ENCODE measurements around the gene ARID3A.
A peak's percentile ranks its signal among the peaks of the same experiment; 100 is the strongest.

Gene ARID3A

DNA sequence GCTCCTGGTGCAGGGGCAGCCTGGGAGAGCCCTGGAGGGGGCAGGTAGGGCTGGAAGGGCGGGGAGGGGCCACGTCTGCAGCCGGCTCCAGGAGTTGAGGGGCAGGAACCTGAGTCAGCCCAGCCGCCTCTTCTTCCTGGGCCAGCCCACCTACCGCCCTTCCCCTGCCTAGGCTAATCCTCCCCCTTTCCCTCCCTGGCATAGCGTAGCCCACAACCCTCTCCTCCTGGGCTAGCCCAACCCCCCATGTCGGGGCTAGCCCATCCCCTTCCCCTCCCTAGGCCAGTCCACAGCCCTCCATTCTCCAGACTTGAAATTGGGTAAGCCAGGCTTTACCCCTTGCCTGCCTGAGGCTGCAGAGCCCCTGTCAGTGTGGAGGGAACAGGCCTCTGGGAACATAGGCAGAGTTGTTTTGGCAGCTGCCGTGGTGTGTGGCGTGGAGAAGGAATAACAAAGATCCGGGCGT lies 37.7 kb downstream of the ARID3A start:
- no peak for DNase-seq (ENCODE audit: low spot score)

DNA sequence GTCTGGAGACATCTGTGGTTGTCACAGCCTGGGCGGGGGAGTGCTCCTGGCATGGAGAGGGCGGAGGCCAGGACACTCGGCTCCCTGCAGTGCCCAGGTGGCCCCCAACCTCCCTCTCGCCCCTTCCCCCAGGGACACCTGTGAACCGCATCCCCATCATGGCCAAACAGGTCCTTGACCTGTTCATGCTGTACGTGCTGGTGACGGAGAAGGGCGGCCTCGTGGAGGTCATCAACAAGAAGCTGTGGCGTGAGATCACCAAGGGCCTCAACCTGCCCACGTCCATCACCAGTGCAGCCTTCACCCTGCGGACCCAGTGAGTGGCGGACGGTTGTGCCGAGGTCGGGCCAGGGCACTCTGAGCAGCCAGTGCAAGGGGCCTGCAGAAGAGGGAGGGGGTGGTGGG lies 38.3 kb downstream of the ARID3A start:
- DNase-seq (ENCODE audit: low spot score), result no peak

DNA sequence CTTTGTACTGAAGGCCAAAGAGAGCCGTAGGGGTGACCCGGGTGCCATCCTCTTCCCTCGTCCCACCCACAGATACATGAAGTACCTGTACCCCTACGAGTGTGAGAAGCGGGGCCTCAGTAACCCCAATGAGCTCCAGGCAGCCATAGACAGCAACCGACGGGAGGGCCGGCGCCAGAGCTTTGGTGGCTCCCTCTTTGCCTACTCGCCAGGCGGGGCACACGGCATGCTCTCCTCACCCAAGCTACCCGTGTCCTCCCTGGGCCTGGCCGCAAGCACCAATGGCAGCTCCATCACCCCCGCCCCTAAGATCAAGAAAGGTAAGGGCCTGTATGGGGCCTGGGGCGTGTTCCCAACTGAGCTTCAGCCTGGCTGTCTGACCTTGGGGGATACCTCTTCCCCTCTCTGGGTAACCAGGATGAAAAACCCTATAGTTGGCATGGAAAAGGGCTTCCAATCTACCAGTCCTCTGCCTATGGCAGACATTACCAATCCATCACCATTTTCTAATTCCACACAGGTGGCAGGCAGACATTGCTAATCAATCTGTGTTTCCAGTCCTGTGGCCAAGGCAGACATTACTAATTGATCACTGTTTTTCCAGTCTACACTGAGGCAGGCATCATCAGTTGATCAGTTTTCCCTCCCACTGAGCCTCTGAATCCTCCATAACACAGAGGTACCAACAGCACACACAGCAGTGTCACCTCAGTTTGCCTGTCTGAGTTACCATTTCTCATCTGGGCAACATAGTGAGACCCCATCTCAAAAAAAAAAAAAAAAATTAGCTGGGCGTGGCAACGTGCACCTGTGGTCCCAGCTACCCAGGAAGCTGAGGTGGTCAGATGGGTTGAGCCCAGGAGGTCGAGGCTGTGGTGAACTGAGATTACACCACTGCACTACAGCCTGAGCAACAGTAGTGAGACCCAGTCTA lies 39.2 kb downstream of the ARID3A start:
- no peak for DNase-seq (ENCODE audit: low spot score)

DNA sequence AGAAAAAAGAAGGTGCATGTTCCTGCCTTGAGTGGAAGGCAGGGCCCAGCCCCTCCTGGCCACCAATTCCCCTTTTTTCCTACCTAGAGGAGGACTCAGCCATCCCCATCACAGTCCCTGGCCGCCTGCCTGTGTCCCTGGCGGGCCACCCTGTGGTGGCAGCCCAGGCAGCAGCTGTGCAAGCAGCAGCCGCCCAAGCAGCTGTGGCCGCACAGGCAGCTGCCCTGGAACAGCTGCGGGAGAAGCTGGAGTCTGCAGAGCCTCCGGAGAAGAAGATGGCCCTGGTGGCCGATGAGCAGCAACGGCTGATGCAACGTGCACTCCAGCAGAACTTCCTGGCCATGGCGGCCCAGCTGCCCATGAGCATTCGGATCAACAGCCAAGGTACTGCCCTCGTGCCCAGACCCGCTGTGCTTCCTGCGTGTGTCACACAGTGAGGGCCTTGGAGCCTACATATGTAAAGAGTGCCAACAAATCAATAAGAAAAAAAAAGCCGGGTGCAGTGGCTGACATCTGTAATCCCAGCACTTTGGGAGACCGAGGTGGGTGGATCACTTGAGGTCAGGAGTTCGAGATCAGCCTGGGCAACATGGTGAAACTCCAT lies 40.8 kb downstream of the ARID3A start:
- DNase-seq (ENCODE audit: low spot score), result no peak

DNA sequence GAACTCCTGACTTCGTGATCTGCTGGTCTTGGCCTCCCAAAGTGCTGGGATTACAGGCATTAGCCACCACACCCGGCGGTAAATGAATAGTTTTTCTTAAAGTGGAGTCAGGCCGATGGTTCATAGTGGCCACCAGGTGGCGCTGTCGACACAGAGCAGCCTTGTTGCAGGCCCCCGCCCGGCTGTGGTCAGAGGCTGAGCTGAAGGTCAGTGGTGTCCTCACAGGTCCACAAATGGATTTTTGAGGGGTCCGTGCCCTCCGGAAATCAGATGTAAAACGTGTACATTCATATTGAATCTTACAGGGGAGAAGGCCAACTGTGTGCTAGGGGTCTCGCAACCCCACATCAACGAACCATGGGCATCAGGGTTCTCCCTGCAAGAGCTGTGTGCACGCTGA lies 44.9 kb downstream of the ARID3A start:
- DNase-seq (ENCODE audit: low spot score), result no peak

DNA sequence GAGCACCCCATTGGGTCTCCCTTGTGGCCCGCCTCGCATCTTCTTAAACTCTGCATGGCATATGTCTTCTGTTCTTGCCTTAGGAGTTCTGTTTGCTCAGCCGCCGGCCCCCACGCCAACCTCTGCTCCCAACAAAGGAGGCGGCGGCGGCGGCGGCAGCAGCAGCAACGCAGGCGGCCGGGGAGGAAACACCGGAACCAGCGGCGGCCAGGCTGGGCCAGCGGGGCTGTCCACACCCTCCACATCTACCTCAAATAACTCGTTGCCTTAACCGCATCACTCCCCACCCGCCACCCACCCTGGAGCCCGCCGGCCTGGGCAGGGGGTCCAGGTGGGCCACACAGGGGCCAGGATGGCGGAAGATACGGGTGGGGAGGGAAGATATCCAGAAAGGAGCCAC lies 46.0 kb downstream of the ARID3A start:
- DNase-seq (ENCODE audit: low spot score), result no peak

DNA sequence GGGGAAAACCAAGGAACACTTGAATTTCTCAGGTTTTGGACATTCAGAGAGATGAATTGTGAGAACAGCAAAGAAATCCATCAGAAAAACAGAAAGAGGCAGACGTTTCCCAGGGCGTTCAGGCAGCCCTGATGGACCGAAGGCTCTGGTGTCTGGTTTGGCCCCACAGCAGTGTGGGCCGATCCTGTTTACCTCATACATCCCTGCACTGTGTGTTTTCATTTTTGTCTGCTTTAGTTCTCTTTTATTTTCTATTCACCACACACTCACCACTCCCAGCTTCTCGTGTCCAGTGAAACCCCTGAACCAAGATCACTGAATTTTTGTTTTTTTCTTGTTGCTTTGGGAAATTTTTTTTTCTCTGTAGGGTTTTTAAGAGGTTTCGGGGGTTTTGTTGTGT lies 46.4 kb downstream of the ARID3A start:
- no peak for DNase-seq (ENCODE audit: low spot score)

DNA sequence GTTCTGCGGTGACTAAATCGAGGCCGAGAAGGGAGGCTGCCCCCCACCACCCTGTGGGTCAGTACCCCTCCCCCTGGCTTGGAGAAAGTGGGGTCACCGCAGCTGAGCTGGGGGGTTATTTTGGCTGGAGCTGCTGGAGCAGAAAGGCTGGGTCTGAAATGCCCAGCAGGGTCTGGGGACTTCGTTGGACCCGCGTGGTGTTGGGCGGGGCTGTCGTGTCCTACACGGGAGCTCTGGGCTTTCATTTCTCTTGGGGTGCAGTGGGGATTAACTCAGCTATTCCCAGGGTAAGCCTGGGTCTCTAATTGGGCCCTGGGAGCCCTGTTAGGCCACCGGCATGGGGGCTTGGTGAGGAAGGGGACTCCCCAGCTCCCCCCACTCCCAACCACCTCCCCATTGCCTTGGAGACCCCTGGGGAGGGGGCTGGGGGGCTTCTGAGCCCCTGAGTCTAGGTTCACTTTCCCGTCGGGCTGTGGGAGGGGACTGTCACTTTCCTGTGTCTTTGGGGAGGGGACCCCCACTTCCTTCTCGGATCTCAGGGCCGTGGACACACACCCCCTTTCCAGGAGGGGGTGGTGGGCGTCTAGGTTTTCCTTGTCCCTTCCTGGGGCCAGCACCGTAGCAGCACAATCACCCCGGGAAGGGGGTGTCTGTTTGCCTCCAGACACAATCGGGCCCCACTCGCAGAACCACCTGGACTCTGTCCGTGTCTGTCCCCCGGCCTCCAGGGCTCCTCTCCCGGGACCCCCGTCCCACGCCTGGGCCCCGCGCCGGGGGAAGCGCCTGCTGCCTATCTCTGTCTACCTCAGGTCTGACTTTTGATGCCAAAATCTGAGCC lies 48.1 kb downstream of the ARID3A start:
- DNase-seq (ENCODE audit: low spot score), result no peak

DNA sequence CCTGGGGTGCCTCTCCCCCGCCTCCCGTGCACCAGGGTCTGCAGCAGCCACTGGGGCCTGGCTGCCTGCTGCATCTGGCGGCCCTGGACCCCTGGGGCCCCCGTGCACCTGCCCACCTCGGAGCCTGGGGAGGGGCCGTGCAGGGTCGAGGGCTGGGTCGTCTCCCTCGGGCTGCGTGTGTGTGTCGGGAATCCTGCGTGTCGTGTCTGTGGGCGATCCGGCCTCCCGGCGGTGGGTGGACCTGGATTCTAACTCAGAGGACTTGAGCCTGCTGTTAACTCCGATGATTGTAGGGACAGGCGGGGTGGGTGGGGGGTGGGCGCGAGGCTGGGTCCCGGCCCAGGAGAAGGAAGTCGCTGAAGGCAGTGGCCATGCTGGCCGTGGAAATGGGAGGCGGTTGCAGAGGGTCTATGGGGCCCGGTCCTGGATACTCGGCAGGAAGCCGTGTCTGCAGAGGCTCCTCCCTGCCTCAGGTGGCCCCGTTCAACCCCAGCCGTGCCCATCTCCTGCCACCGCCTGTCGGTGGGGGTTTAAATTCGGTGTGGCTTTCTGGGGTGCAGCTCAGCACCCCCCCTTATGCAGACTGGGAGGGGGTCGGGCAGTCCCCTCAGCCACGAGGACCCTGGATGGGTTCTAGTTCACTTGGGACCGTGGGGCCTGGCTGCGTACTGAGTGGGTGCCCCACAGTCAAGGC lies 48.9 kb downstream of the ARID3A start:
- DNase-seq (ENCODE audit: low spot score), result no peak

DNA sequence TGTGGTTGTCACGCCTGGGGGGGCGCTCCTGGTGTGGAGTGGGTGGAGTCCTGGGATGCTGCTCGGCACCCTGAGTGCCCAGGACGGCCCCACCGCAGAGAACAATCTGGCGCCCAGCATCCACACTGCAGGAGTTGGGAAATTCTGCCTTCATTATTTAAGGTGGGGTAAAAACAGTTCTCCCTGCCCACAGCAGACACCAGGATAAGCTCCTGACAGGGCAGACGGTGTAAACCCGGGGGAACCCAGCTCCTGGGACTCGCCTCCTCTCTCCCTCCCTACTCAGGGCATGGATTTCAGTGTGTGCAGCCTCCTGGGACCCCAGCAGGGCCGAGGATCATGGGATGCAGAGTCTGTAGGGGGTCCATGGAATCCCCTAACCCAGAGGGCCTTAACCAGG lies 50.6 kb downstream of the ARID3A start:
- DNase-seq (ENCODE audit: low spot score), result no peak

DNA sequence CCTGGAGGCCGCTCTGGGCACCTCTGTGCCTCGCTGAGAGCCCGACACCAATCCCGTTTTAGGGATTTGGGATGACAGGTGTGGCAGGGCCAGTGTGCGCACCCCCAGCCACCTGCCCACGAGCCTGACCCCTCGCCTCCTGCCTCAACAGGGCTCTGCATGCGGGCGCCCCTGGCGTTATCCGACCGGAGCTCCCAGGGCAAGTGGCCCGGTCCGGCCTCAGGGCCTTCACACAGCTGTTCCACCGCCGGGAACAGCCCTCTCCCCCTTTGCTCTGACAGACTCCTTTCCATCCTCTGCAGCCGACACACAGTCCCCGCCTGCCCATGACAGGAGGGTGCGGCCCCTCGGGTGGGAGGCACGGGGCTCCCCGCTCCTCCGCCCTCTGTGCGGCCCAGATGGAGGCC lies 51.2 kb downstream of the ARID3A start:
- DNase-seq (ENCODE audit: low spot score), result no peak

DNA sequence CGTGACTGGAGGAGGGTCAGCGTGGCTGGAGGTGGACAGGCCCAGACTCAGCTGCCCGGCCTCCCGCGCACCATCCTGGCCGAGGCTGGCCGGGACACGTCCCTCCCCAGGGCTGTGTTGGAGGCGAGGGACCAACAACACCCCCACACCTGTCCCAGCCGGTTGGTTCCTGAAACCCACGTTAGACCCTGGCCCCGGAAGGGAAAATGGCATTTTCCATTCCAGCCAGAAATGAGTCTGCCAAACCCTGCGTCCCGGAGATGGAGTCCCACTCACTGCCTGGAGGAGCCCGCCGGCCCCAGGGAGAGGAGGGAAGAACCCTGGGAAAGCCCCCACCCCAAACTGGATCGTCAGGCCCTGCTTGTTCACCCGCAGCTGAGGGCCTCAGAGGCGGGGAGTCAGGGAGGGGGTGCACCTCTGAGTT lies 53.5 kb downstream of the ARID3A start:
- no peak for DNase-seq (ENCODE audit: low spot score)

DNA sequence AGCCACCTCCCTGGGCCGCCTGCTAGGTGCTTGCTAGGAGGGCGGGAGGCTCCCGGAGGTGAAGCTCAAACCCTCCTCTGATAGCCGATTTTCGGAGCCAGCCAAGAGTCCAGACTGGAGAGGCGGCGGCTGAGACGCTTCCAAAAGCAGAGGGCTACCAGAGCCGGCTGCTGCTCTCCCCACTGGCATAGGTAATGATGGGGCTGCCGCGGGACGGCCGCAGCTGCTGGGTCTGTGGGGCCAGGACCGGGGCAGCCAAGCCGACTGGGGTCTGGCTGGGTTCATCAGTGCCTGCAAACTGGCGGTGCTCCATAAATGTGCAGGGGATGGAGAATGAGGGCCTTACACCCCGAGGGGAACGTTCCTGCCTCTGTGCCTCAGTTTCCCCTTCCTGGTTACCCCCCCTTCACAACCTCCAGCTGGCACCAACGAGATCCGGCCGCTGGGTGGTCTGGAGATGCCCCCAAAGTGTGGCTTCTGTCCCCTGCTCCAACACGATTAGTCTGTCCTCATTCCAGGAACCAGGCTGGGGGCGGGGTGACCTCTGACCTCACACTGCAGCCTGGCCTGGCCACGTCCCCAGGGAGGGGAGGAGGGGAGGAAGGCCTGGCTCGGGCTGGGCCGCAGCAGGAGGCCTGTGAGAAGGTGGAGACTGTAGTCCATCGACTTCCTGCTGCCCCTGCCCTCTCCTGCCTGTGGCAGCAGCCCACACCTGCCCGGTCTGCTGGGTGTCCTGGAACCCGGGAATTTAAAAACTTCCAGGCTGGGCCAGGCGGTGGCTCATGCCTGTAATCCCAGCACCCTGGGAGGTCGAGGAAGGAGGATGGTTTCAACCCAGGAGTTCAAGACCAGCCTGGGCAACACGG lies 54.5 kb downstream of the ARID3A start:
- DNase-seq (ENCODE audit: low spot score), result peak; percentile 76

DNA sequence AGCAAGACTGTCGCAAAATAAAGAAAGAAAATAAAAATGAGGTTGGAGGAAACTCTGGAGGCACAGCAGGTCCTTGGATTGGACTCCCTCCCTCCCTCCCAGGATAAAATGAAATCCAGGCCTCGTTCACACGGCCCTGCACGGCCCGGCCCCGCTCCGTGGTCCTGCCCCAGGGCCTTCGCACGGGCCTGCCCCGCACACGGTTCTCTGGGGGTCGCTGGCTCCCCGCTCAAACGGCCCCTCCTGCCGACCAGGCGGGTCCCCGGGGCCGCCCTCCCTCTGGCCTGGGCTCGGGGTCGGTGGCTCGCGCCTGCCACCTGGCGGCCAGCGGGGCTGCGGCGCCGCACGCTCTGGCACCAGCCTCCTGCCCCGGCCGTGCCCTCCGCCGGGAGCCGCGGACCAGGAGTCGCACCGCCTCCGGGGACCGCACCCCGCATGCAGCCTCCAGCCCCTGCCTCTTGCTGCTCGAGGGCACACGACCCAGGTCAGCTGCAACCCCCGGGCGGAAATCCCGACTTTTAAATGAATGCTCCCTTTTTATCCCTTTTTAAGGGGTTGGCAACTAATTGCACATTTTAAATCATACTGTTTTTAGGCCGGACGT lies 56.8 kb downstream of the ARID3A start:
- peak; percentile 99 for DNase-seq (ENCODE audit: low spot score)

DNA sequence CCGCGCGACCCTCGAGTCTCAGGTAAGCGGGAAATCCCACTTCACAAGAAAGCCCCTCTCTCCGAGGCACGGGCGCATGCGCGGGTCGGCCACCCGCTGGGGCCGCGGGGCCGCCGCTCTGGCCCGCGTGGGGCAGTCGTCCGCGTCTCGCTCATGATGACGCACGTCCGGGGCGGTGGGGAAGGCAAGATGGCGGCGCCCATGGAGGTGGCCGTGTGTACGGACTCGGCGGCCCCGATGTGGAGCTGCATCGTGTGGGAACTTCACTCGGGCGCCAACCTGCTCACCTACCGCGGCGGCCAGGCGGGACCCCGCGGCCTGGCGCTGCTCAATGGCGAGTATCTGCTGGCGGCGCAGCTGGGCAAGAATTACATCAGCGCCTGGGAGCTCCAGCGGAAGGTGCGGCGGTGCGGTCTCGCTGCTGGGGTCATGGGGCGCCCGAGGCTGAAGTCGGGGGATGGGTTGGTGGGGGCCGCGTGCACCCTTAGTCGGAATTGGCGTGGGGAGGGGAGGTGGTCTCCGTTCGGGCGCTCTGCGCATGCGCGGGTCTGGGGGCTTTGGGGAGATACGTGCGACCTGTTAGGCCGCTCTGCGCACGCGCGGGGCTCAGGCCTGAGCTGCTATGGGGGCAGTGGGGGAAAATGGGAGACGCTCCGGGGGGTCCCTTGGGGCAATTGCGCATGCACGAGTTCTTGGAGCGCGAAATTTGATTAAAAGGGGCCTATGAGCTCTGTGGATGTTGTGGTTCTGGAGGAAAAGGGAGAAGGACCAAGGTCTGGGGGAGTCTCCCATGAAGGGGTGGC lies 58.5 kb downstream of the ARID3A start, which contains the start of gene WDR18:
Gene WDR18 (plus strand): TSS at position 181 of the 803 bp plus-strand sequence. CDS start 9 bp downstream, at position 190.
- peak; percentile 98 for DNase-seq (ENCODE audit: low spot score)

DNA sequence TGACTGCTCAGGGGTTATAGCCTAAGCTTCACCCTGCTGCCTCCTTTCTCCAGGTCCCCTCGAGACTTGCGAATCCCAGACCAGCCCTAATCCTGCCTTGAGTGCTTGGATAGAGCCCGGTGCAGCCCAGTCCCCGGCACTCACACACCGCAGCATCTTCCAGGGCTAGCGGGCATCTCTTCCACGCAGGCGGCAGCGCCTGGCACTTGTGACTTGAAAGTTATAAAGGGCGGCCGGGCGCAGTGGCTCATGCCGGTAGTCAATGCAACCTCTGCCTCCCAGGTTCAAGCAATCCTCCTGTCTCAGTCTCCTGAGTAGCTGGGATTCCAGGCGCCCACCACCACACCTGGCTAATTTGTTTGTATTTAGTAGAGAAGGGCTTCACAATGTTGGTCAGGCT lies 60.2 kb downstream of the ARID3A start:
- DNase-seq (ENCODE audit: low spot score), result no peak

DNA sequence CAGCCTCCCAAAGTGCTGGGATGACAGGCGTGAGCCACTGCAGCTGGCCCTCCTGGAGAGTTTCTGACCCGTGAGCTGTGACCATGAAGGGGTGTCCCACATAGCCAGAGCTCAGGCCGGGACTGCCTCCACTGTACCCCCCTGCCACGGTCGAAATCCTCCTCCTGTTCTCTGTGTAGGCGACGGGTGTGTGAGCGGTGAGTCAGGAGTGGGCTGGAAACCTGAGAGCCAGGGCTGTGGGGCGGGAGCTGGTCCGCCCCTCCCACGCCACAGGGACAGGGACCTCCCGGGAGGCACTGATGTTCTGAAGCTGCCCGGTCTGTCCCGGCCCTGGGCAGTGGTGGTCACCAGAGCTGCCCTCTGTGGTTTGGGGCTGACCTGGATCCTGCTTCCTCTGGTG lies 62.2 kb downstream of the ARID3A start:
- no peak for DNase-seq (ENCODE audit: low spot score)

DNA sequence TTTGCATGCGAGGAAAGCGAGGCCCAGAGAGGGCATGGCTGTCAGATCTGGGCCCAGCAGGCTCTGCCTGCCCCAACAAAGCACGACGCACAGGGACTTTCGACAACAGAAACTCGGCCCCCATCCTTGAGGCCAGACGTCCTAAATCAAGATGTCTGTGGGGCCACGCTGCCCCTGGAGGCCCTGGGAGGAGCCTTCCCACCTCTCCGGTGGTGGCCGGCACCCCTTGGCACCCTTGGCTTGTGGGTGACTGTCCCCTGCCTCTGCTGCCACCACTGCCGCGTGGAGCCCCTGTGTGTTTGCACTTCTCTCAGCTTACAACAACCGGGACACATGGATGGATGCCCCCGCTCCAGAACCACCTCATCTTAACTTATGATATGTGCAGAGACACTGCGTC lies 62.7 kb downstream of the ARID3A start:
- no peak for DNase-seq (ENCODE audit: low spot score)

DNA sequence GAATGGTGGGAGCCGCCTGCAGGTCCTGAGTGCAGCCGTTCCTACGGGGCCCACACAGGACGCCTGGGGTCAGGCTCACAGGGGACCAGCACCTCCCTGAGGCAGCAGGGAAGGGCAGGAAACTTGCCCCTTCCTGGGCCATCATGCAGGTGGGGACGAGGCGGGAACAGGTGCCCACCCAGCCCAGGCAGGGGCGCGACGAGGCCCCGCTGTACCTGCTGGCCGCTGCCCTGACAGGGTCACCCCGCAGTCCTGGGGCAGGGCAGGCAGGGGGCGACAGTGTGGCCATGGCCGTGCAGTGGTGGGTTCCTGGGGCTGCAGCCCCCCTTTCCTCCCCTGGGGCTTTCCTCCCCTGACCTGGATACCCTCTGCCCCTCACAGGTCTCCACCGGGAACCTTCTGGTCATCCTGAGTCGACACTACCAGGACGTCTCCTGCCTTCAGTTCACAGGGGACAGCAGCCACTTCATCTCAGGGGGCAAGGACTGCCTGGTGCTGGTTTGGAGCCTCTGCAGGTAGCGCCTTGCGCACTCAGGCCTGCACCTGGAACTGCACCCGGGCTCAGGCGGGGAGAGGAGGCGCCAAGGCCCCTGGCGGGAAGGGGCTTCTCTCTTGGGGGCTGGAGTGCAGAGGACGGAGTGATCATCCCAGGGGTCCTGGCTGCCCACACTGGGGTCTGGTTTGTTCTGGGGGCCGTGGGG lies 63.7 kb downstream of the ARID3A start:
- DNase-seq (ENCODE audit: low spot score), result no peak
